Measurements from ENCODE around the gene CCDC88C. TPM values are rescaled to one million over a fixed set of nuclear protein-coding genes. Genes with fewer than 3 reads are reported as not detected.

CCDC88C gene
- polyA plus RNA-seq, 12 donors, result 8.9 to 30.9 (median 13.1) TPM; not detected in 1

- DNase-seq, result no peak
These were observed 17.6 kb downstream of the CCDC88C start for GRCh38 chr14:91399868-91400640.

GRCh38 chr14:91398707-91399106 lies 18.9 kb downstream of the CCDC88C start:
- DNase-seq, result no peak

- no peak for DNase-seq
These were observed 19.5 kb downstream of the CCDC88C start for GRCh38 chr14:91397965-91398591.

- DNase-seq, result no peak
These were observed 20.4 kb downstream of the CCDC88C start for GRCh38 chr14:91396959-91397815.

GRCh38 chr14:91396013-91396660 lies 21.5 kb downstream of the CCDC88C start:
- no peak for DNase-seq

GRCh38 chr14:91395466-91395865 lies 22.2 kb downstream of the CCDC88C start:
- DNase-seq, result no peak

GRCh38 chr14:91394105-91395081 lies 23.2 kb downstream of the CCDC88C start:
- no peak for DNase-seq

- no peak for DNase-seq
These were observed 24.9 kb downstream of the CCDC88C start for GRCh38 chr14:91392623-91393303.

- DNase-seq, result no peak
These were observed 27.3 kb downstream of the CCDC88C start for GRCh38 chr14:91390165-91390778.

GRCh38 chr14:91389150-91389549 lies 28.5 kb downstream of the CCDC88C start:
- DNase-seq, result no peak

GRCh38 chr14:91388551-91388975 lies 29.1 kb downstream of the CCDC88C start:
- DNase-seq, result no peak

- no peak for DNase-seq
These were observed 29.7 kb downstream of the CCDC88C start for GRCh38 chr14:91387951-91388381.

- no peak for DNase-seq
These were observed 30.3 kb downstream of the CCDC88C start for GRCh38 chr14:91387169-91387835.

- DNase-seq, result no peak
These were observed 31.9 kb downstream of the CCDC88C start for GRCh38 chr14:91385697-91386096.

- no peak for DNase-seq
These were observed 32.4 kb downstream of the CCDC88C start for GRCh38 chr14:91385224-91385623.

GRCh38 chr14:91383439-91383838 lies 34.2 kb downstream of the CCDC88C start:
- no peak for DNase-seq

GRCh38 chr14:91381801-91382670 lies 35.6 kb downstream of the CCDC88C start:
- DNase-seq, result no peak
